HEK293 (cell line): ENCODE measurements around the gene TLE1.

Source experiments
- CTCF ChIA-PET: fragments of 350-600 bp; formaldehyde crosslinking; extraction: SDS; loops from one replicate; lab custom pipeline; 2021; ENCODE audit warnings: antibody characterized with exemption; lab: Yijun Ruan, JAX
- POLR2A ChIA-PET: fragments of 300-600 bp; formaldehyde crosslinking; extraction: SDS; loops from one replicate; lab custom pipeline; 2020; ENCODE audit warnings: antibody characterized with exemption, inconsistent platforms; lab: Yijun Ruan, JAX
- H3K27ac ChIP-seq: fragments of 200-500 bp; sonication (Bioruptor generic); 2 replicates; pipeline ENCODE4 v1.5.1; 2014; ENCODE audit warnings: low read depth, low read length, control low read depth, inconsistent platforms; ENCODE audit errors: extremely low read depth
- H3K36me3 ChIP-seq, 2 experiments: fragments of 200-500 bp in 1 of 2; sonication (Bioruptor generic) in 1 of 2; 1 replicate in 1 of 2; 2 replicates in 1 of 2; pipeline ENCODE4 v1.5.1; 2014 to 2017; ENCODE audit warnings: inconsistent platforms in 2 of 2, low read length in 2 of 2; ENCODE audit not compliant: control insufficient read depth in 2 of 2, insufficient read depth in 1 of 2
- H3K4me1 ChIP-seq: fragments of 200-500 bp; sonication (Bioruptor generic); 2 replicates; pipeline ENCODE4 v1.5.1; 2014; ENCODE audit warnings: mild to moderate bottlenecking, low read length, inconsistent platforms; ENCODE audit not compliant: control insufficient read depth, insufficient read depth
- H3K4me3 ChIP-seq: 2 replicates; pipeline ENCODE4 v1.5.1; 2011; ENCODE audit warnings: low read depth, mild to moderate bottlenecking, control low read depth, low read length, moderate library complexity
- H3K9me3 ChIP-seq: fragments of 200-500 bp; sonication (Bioruptor generic); 2 replicates; pipeline ENCODE4 v1.5.1; 2014; ENCODE audit warnings: low read depth, low read length, inconsistent platforms; ENCODE audit not compliant: control insufficient read depth, insufficient read depth
- MEIS1 ChIP-seq: sonication (generic); formaldehyde crosslinking; IDR thresholded peaks from 2 replicates; pipeline ENCODE4 v1.8.1; 2022; ENCODE audit warnings: missing genetic modification reagents, mild to moderate bottlenecking, borderline replicate concordance
- OSR2 ChIP-seq: fragments of 450-650 bp; formaldehyde crosslinking; IDR thresholded peaks from 2 replicates; pipeline ENCODE4 v1.5.1; 2016; ENCODE audit warnings: missing biosample characterization, missing genetic modification characterization
- TCF7L2 ChIP-seq: IDR thresholded peaks from 2 replicates; pipeline ENCODE4 v1.6.1; 2011; ENCODE audit warnings: low read depth, mild to moderate bottlenecking, inconsistent platforms, low read length, moderate library complexity, borderline replicate concordance
- ZNF544 ChIP-seq: fragments of 450-650 bp; formaldehyde crosslinking; IDR thresholded peaks from 2 replicates; pipeline ENCODE4 v1.5.0; 2017; ENCODE audit warnings: missing biosample characterization, missing genetic modification characterization
- ZNF585B ChIP-seq: fragments of 450-650 bp; formaldehyde crosslinking; IDR thresholded peaks from 2 replicates; pipeline ENCODE4 v1.5.1; 2016; ENCODE audit warnings: missing biosample characterization, missing genetic modification characterization
- ZNF654 ChIP-seq: fragments of 450-650 bp; formaldehyde crosslinking; IDR thresholded peaks from 2 replicates; pipeline ENCODE4 v1.5.1; 2016; ENCODE audit warnings: low read depth, missing biosample characterization, missing genetic modification characterization
- TF ChIP-seq, protein P1 (sequence below): fragments of 450-650 bp; formaldehyde crosslinking; IDR thresholded peaks from 2 replicates; pipeline ENCODE4 v1.5.1; 2017; ENCODE audit warnings: missing biosample characterization, mild to moderate bottlenecking, missing genetic modification characterization, moderate library complexity
- TF ChIP-seq, protein P2 (sequence below): fragments of 450-650 bp; formaldehyde crosslinking; IDR thresholded peaks from 2 replicates; pipeline ENCODE4 v1.5.1; 2016; ENCODE audit warnings: missing biosample characterization, missing genetic modification characterization
- TF ChIP-seq, protein P3 (sequence below): fragments of 450-650 bp; formaldehyde crosslinking; IDR thresholded peaks from 2 replicates; pipeline ENCODE4 v1.5.1; 2016; ENCODE audit warnings: missing biosample characterization, missing genetic modification characterization

The TLE1 gene

DNA sequence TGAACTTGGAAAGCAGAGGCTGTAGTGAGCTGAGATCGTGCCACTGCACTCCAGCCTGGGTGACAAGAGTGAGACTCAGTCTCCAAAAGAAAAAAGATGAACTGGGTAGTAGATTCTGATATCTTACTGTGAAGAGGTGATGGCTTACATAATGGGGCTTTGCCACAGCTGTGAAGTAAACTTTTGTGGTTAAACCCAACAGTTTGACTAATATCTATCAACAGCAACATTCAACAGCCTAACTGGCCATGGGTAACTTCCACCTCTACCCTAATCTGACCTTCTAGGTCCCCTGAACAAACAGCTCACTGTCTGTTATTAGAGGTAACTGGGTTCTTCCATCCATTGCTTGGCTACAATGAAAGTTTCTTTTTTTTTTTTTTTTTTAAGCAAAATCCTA is 52.1 kb downstream of the TLE1 start:
- TF ChIP-seq, protein P1, sequence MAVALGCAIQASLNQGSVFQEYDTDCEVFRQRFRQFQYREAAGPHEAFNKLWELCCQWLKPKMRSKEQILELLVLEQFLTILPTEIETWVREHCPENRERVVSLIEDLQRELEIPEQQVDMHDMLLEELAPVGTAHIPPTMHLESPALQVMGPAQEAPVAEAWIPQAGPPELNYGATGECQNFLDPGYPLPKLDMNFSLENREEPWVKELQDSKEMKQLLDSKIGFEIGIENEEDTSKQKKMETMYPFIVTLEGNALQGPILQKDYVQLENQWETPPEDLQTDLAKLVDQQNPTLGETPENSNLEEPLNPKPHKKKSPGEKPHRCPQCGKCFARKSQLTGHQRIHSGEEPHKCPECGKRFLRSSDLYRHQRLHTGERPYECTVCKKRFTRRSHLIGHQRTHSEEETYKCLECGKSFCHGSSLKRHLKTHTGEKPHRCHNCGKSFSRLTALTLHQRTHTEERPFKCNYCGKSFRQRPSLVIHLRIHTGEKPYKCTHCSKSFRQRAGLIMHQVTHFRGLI (tag by site-specific recombination): no peak
- no peak overlapping the region for H3K4me3 ChIP-seq
- ChIA-PET POLR2A (interaction anchor here (0.6 kb wide), 1 partner anchor 19 kb away, joined by 3 read pairs; no protein-coding TSS in a partner anchor), CTCF (no interaction called here)
- H3K27ac ChIP-seq: no peak overlapping the region
- H3K9me3 ChIP-seq: no peaks in the 10 kb centered on the region
- peaks cover 9 to 40% of the 10 kb centered on the region in 2 experiments; a peak in 2 of 3 replicates for H3K36me3 ChIP-seq
- no peaks in the 10 kb centered on the region; the same call in 1 of the 2 replicates for H3K4me1 ChIP-seq

DNA sequence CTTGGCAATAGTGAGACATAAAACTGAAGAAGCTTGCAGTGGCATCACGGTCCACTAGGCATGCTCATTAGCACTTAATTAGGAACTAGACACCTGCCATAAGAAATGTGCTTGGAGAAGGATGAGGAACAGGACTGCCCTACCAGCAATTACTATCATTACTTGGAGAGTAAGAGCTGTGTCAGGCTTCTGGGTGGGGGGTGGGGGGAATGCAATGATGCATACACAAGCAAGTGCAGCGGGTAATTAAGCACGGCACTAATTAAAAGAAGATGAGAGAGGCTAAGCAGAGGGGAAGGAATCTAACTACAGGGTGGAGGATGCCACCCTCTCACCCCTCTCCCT is 53.1 kb downstream of the TLE1 start:
- CTCF ChIA-PET: no interaction called here
- peaks cover 16 to 47% of the 10 kb centered on the region in 2 experiments; a peak in 2 of 3 replicates for H3K36me3 ChIP-seq
- TF ChIP-seq ZNF585B (no peak), OSR2 (tag by site-specific recombination) (0 out of 2 replicates have a peak, but pooled peaks have one; percentile 10)
- TF ChIP-seq, all 188 proteins: peak for 1
- H3K4me3 ChIP-seq: no peak overlapping the region
- H3K4me1 ChIP-seq: no peaks in the 10 kb centered on the region; the same call in 1 of the 2 replicates
- no peak overlapping the region for H3K27ac ChIP-seq
- POLR2A ChIA-PET: no interaction called here
- no peaks in the 10 kb centered on the region for H3K9me3 ChIP-seq

DNA sequence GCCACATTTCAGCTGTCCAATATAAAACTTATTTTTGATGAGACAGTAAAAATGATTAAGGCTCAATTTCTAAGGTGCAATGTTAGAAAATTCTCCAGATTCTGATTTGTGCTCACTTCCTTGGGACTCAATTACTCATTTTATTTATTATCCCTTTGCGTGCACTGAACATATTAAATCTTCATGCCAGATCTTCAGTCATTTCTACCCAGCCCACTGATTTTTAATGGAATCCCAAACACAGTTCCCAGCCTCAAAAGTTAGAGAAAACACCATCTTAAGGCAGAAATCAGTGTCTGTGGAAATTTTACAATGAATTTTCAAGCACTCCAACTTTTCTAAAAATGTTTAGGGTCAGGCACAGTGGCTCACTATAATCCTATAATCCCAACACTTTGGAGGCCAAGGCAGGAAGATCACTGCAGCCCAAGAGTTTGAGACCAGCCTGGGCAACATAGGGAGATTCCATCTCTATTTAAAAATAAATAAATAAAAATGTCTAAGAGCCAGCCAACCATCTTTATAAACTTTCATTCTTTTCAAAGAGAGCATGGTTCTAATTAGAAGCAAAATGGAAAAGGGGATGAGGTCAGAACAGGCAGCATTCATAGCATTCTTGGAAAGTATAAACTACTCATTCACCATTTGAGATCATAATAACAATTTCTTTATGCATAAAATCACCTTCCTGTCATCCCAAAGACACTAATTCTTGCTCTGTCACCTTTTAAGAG is 53.7 kb downstream of the TLE1 start:
- peaks cover 16 to 51% of the 10 kb centered on the region in 2 experiments; a peak in 2 of 3 replicates for H3K36me3 ChIP-seq
- H3K4me1 ChIP-seq: no peaks in the 10 kb centered on the region; the same call in 1 of the 2 replicates
- no peaks in the 10 kb centered on the region for H3K9me3 ChIP-seq
- H3K4me3 ChIP-seq: no peak overlapping the region
- ChIA-PET CTCF (no interaction called here), POLR2A (no interaction called here)
- H3K27ac ChIP-seq: no peak overlapping the region
- TF ChIP-seq ZNF654 (no peak), MEIS1 (CRISPR knock-in tag) (no peak), ZNF544 (tag by site-specific recombination) (no peak), TCF7L2 (no peak)
- TF ChIP-seq, protein P2, sequence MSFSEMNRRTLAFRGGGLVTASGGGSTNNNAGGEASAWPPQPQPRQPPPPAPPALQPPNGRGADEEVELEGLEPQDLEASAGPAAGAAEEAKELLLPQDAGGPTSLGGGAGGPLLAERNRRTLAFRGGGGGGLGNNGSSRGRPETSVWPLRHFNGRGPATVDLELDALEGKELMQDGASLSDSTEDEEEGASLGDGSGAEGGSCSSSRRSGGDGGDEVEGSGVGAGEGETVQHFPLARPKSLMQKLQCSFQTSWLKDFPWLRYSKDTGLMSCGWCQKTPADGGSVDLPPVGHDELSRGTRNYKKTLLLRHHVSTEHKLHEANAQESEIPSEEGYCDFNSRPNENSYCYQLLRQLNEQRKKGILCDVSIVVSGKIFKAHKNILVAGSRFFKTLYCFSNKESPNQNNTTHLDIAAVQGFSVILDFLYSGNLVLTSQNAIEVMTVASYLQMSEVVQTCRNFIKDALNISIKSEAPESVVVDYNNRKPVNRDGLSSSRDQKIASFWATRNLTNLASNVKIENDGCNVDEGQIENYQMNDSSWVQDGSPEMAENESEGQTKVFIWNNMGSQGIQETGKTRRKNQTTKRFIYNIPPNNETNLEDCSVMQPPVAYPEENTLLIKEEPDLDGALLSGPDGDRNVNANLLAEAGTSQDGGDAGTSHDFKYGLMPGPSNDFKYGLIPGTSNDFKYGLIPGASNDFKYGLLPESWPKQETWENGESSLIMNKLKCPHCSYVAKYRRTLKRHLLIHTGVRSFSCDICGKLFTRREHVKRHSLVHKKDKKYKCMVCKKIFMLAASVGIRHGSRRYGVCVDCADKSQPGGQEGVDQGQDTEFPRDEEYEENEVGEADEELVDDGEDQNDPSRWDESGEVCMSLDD (tag by site-specific recombination): no peak
- TF ChIP-seq, protein P3, sequence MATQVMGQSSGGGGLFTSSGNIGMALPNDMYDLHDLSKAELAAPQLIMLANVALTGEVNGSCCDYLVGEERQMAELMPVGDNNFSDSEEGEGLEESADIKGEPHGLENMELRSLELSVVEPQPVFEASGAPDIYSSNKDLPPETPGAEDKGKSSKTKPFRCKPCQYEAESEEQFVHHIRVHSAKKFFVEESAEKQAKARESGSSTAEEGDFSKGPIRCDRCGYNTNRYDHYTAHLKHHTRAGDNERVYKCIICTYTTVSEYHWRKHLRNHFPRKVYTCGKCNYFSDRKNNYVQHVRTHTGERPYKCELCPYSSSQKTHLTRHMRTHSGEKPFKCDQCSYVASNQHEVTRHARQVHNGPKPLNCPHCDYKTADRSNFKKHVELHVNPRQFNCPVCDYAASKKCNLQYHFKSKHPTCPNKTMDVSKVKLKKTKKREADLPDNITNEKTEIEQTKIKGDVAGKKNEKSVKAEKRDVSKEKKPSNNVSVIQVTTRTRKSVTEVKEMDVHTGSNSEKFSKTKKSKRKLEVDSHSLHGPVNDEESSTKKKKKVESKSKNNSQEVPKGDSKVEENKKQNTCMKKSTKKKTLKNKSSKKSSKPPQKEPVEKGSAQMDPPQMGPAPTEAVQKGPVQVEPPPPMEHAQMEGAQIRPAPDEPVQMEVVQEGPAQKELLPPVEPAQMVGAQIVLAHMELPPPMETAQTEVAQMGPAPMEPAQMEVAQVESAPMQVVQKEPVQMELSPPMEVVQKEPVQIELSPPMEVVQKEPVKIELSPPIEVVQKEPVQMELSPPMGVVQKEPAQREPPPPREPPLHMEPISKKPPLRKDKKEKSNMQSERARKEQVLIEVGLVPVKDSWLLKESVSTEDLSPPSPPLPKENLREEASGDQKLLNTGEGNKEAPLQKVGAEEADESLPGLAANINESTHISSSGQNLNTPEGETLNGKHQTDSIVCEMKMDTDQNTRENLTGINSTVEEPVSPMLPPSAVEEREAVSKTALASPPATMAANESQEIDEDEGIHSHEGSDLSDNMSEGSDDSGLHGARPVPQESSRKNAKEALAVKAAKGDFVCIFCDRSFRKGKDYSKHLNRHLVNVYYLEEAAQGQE: no peak
